HG03439 (cell line): ENCODE results near the gene OR51V1.
"Not testable (repeated sequence)": the region's sequence is repeated elsewhere in the genome, so short reads cannot be mapped to it uniquely, and the experiment has no call there.

Experiments
- ATAC-seq: cut with Tn5 transposase; IDR thresholded peaks from one replicate; pipeline ENCODE4 v1.9.1; 2021; ENCODE audit warnings: mild to moderate bottlenecking, moderate library complexity; ENCODE audit not compliant: unreplicated experiment

OR51V1 gene, protein sequence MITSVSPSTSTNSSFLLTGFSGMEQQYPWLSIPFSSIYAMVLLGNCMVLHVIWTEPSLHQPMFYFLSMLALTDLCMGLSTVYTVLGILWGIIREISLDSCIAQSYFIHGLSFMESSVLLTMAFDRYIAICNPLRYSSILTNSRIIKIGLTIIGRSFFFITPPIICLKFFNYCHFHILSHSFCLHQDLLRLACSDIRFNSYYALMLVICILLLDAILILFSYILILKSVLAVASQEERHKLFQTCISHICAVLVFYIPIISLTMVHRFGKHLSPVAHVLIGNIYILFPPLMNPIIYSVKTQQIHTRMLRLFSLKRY

DNA sequence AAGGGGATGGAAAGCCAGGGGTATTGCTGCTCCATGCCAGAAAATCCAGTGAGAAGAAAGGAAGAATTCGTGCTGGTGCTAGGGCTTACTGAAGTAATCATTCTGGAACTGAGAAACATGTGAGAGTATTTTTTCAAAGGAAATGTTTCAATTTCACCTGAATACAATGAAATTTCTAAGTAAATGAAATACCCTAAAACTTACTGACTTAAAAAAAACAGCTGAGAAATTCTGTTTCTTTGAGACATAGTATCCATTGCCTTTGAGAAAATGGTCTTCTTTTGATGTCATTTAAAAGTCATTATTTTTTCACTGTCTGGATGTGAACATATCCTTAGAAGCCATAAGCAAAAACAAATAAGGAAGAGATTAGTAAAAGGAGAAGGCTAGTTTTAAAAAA lies at the start of gene OR51V1:
Gene OR51V1 (minus strand): TSS at position 101 of the 400 bp plus-strand sequence. CDS start 0 bp downstream, at position 101.
- no peak for ATAC-seq

- ATAC-seq: not testable (repeated sequence)
These were observed 49.4 kb upstream of the OR51V1 start, which contains the start of gene HBG1 for GRCh38 chr11:5249807-5250396. HBG1 (minus strand) TSS chr11:5249857; CDS start chr11:5249804, 53 bp downstream.

- ATAC-seq: not testable (repeated sequence)
These were observed 48.0 kb upstream of the OR51V1 start for GRCh38 chr11:5248498-5248897.

DNA sequence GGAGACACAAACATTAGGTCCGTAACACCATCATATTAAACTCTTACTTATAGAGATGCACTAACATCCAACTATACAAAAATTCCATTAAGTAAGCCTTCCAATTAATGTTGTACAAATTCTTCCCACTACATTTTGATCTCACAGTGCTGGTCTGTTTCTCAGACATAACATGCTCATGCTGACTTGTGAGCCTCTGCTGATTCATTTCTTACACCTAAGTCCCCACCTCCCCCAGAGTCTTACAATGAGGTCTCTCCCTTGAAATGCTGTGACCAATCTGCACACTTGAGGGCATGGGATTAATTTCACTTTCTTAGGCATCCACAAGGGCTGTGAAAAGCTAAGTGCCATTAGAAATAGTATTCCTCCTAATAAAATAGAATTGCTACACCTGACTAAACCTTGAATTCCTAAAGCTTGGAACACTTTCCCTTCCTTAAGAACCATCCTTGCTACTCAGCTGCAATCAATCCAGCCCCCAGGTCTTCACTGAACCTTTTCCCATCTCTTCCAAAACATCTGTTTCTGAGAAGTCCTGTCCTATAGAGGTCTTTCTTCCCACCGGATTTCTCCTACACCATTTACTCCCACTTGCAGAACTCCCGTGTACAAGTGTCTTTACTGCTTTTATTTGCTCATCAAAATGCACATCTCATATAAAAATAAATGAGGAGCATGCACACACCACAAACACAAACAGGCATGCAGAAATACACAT lies 47.1 kb upstream of the OR51V1 start:
- ATAC-seq: no peak

GRCh38 chr11:5246772-5247471 lies 46.4 kb upstream of the OR51V1 start:
- ATAC-seq: no peak

GRCh38 chr11:5245155-5245554 lies 44.7 kb upstream of the OR51V1 start:
- ATAC-seq: no peak

DNA sequence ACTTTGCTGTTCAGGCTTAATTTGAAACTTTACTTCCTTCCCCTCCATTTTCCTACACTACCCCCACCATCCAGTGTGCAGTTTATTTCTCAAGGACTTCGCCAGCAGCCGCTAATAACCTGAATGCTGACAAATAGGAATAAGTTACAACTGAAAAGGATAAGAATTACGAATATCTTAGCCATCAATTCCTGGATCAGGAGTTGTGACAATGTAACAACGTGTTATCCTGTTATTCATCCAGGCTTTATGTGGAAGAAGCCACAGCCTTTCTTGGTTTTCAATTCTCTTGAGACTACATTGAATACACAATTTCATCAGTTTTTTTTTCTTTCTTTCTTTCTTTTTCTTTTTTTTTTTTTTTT lies 43.3 kb upstream of the OR51V1 start:
- ATAC-seq: no peak

DNA sequence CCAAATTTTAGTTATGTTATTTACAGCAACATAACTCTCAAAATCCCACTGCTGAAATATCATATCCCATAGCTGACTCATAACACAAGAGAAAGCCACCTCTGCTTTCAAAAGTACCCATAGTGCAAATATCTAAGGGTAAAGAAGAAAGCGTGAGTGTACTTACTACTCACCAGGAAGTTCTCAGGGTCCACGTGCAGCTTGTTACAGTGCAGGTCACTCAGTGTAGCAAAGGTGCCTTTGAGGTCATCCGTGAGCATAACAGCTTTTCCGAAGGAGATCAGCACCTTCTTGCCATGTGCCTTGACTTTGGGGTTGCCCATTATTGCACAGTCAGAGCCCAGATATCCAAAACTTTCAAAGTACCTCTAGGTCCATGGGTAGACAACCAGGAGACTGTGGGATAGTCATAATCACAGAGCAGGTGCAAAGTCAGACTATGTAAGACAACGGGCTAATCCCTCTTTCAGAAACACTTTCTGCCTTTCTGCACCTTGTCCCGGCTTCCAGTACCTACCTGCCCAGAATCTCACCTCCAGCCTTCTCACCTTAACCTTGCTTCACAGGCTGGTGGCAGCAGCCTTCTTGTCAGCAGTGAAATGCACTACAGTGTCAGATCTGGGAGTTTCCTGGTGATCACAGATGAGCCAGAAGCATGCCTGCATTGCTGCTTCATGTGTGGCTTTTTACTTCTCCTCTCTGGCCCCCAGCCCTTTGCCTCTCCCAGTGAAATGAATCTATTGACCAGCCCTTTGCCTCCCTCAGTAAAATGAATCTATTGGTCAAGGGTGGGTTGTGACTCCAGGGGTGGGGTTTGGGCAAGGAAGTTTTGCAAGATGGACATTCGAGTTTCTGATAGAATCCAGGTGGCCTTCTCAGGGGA lies 42.7 kb upstream of the OR51V1 start:
- ATAC-seq: no peak

GRCh38 chr11:5242208-5242607 lies 41.7 kb upstream of the OR51V1 start:
- ATAC-seq: no peak

DNA sequence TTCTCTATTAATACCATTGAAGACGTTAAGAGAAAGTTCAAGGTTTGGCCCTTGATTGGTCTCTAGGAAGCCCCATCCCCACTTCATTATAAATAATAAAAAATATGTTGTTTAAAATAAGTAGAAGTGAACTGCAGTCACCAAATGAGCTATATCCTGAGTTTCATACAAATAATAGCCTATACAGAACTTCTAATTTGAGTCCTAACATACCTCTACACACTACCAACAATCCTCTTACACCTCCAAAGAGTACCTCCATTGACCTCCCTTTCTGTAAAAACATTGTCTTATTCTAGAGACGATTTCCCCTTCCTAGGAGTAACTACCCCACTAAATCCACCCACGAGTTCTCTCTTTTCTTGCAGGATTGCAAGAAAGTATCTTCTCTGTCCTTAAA lies 41.0 kb upstream of the OR51V1 start:
- no peak for ATAC-seq

DNA sequence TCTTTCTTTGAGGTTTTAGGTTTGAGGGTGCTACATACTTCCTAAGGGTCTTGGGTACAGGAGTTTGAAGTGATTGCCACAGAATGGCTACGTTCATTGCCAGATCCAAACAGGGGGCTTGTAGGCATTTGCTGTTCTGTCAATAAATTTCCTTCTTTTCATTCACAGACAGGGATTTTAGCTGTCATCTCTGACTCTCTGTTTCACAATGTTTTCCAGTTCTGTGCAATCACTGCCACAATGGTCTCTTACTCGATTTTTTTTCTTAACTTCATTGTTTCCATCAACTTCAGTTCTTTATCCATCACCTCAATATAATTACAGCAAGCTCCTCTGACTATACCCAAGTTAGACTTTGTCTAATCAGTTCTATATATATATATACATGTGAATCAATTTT lies 40.0 kb upstream of the OR51V1 start:
- ATAC-seq: no peak

- no peak for ATAC-seq
These were observed 39.6 kb upstream of the OR51V1 start for GRCh38 chr11:5240056-5240455.

DNA sequence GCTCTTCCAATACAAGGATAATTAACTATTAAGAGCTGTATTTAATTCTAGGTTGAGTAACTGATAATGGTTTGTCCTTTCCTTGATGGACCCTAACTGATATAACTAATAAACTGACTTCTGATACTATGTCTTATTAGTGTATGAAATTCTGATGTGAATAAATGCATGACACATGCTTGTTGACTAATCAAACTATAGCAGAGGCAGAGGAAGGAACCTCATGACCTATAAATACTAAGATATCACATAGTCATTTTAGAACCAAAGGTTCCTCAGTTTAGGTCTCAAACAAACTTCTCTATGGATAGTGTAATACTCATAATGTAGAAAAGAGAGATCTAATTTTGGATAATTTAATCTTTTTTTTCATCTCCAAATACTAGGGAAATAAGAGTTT lies 38.6 kb upstream of the OR51V1 start:
- ATAC-seq: no peak

- ATAC-seq: no peak
These were observed 38.0 kb upstream of the OR51V1 start for GRCh38 chr11:5238486-5238885.

DNA sequence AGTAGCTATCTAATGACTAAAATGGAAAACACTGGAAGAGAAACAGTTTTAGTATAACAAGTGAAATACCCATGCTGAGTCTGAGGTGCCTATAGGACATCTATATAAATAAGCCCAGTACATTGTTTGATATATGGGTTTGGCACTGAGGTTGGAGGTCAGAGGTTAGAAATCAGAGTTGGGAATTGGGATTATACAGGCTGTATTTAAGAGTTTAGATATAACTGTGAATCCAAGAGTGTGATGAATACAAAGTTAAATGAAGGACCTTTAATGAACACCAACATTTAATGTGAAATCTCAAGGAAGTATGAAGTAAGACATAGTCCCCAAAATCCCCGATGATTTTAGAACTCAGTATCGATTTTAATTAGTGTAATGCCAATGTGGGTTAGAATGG lies 36.9 kb upstream of the OR51V1 start:
- no peak for ATAC-seq

- no peak for ATAC-seq
These were observed 35.0 kb upstream of the OR51V1 start for GRCh38 chr11:5235364-5236095.

DNA sequence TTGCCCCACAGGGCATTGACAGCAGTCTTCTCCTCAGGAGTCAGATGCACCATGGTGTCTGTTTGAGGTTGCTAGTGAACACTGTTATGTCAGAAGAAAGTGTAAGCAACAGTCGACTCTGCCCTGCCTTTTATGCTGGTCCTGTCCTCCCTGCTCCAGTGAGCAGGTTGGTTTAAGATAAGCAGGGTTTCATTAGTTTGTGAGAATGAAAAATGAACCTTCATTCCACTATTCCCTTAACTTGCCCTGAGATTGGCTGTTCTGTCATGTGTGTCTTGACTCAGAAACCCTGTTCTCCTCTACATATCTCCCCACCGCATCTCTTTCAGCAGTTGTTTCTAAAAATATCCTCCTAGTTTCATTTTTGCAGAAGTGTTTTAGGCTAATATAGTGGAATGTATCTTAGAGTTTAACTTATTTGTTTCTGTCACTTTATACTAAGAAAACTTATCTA lies 33.9 kb upstream of the OR51V1 start, which contains the start of gene HBD:
Gene HBD (minus strand): TSS at position 103 of the 454 bp plus-strand sequence. CDS start 50 bp downstream, at position 53.
- ATAC-seq: peak; percentile 72

- ATAC-seq: no peak
These were observed 32.8 kb upstream of the OR51V1 start for GRCh38 chr11:5233307-5233706.

- ATAC-seq: no peak
These were observed 32.3 kb upstream of the OR51V1 start for GRCh38 chr11:5232821-5233220.
